ENCODE results near the gene SNX30.

GRCh38 chr9:112785986-112786385 is 35.4 kb downstream of the SNX30 start:
- TF ChIP-seq RXRA (IDR thresholded peaks at IDR 0.05; ENCODE audit: borderline replicate concordance, low read depth) (no peak), TAF1 (IDR thresholded peaks at IDR 0.05; ENCODE audit: borderline replicate concordance, low read depth, low read length) (no peak)

All from SK-N-SH (cell line).